Trophoblast cell (in vitro differentiated cells and primary cell): Measurements from ENCODE around the gene CTIF.

Source experiments
- DNase-seq, 2 donors: peaks; one replicate each; pipeline ENCODE4 v3.0.0-alpha.2; 2016
- H2AFZ ChIP-seq: 2 replicates; pipeline ENCODE4 v1.6.1; 2013; ENCODE audit warnings: low read length, moderate library complexity, mild to moderate bottlenecking; ENCODE audit not compliant: insufficient read depth, poor library complexity
- H2AK5ac ChIP-seq: 2 replicates; pipeline ENCODE4 v1.6.1; 2013; ENCODE audit warnings: mild to moderate bottlenecking, low read length
- H2BK120ac ChIP-seq: 2 replicates; pipeline ENCODE4 v1.6.1; 2013; ENCODE audit warnings: low read length, mild to moderate bottlenecking, moderate library complexity; ENCODE audit not compliant: insufficient read depth, poor library complexity
- H2BK12ac ChIP-seq: 2 replicates; pipeline ENCODE4 v1.6.1; 2013; ENCODE audit warnings: mild to moderate bottlenecking, low read length, moderate library complexity
- H2BK5ac ChIP-seq: 2 replicates; pipeline ENCODE4 v1.6.1; 2013; ENCODE audit warnings: low read length, low read depth, moderate library complexity, mild to moderate bottlenecking; ENCODE audit not compliant: poor library complexity
- H3K14ac ChIP-seq: 2 replicates; pipeline ENCODE4 v1.6.1; 2013; ENCODE audit warnings: mild to moderate bottlenecking, low read length
- H3K18ac ChIP-seq: 2 replicates; pipeline ENCODE4 v1.6.1; 2013; ENCODE audit warnings: mild to moderate bottlenecking, low read length
- H3K23ac ChIP-seq: 2 replicates; pipeline ENCODE4 v1.6.1; 2013; ENCODE audit warnings: low read length
- H3K27ac ChIP-seq: 2 replicates; pipeline ENCODE4 v1.5.1; 2013; ENCODE audit warnings: low read depth, mild to moderate bottlenecking, inconsistent platforms, low read length, moderate library complexity
- H3K27me3 ChIP-seq: 2 replicates; pipeline ENCODE4 v1.6.1; 2013; ENCODE audit warnings: inconsistent platforms, mild to moderate bottlenecking, low read length, moderate library complexity; ENCODE audit not compliant: insufficient read depth
- H3K36me3 ChIP-seq, 2 experiments: 1 replicate in 1 of 2; 2 replicates in 1 of 2; pipeline ENCODE4 v1.6.1; 2013; ENCODE audit warnings: low read length in 2 of 2, mild to moderate bottlenecking in 2 of 2, moderate library complexity in 1 of 2; ENCODE audit not compliant: insufficient read depth in 2 of 2, control insufficient read depth in 1 of 2
- H3K4ac ChIP-seq: 2 replicates; pipeline ENCODE4 v1.6.1; 2013; ENCODE audit warnings: low read depth, mild to moderate bottlenecking, low read length, moderate library complexity
- H3K4me1 ChIP-seq, 2 experiments: 1 replicate in 1 of 2; 2 replicates in 1 of 2; pipeline ENCODE4 v1.6.1; 2013; ENCODE audit warnings: low read length in 2 of 2, mild to moderate bottlenecking in 2 of 2, moderate library complexity in 1 of 2; ENCODE audit not compliant: insufficient read depth in 2 of 2, control insufficient read depth in 1 of 2
- H3K4me2 ChIP-seq: 2 replicates; pipeline ENCODE4 v1.6.1; 2013; ENCODE audit warnings: inconsistent platforms, mild to moderate bottlenecking, low read length, moderate library complexity
- H3K4me3 ChIP-seq: 2 replicates; pipeline ENCODE4 v1.5.1; 2013; ENCODE audit warnings: mild to moderate bottlenecking, low read depth, low read length, inconsistent platforms
- H3K79me1 ChIP-seq: one replicate; pipeline ENCODE4 v1.6.1; 2013; ENCODE audit warnings: low read length
- H3K79me2 ChIP-seq: 2 replicates; pipeline ENCODE4 v1.6.1; 2013; ENCODE audit warnings: low read length, mild to moderate bottlenecking; ENCODE audit not compliant: control insufficient read depth, insufficient read depth, poor library complexity
- H3K9ac ChIP-seq: 2 replicates; pipeline ENCODE4 v1.6.1; 2013; ENCODE audit warnings: mild to moderate bottlenecking, low read length
- H3K9me3 ChIP-seq: 2 replicates; pipeline ENCODE4 v1.6.1; 2013; ENCODE audit warnings: low read depth, mild to moderate bottlenecking, control low read depth, inconsistent platforms, low read length; ENCODE audit not compliant: insufficient read depth
- H4K12ac ChIP-seq: 2 replicates; pipeline ENCODE4 v1.6.1; 2013; ENCODE audit warnings: low read depth, mild to moderate bottlenecking, low read length, moderate library complexity
- H4K8ac ChIP-seq: 2 replicates; pipeline ENCODE4 v1.6.1; 2013; ENCODE audit warnings: low read depth, mild to moderate bottlenecking, low read length, moderate library complexity
- H4K91ac ChIP-seq: one replicate; pipeline ENCODE4 v1.6.1; 2013; ENCODE audit warnings: low read depth, mild to moderate bottlenecking, low read length, moderate library complexity
- WGBS: extraction: QIAGEN DNeasy Blood & Tissue Kit; methylation state at CpG from one replicate; pipeline ENCODE4 v1.1.7; 2013; ENCODE audit warnings: missing lambda C conversion rate; ENCODE audit not compliant: insufficient read length, insufficient coverage; ENCODE audit errors: extremely low coverage; 5-methylcytosine and 5-hydroxymethylcytosine counted together

Gene CTIF

DNA sequence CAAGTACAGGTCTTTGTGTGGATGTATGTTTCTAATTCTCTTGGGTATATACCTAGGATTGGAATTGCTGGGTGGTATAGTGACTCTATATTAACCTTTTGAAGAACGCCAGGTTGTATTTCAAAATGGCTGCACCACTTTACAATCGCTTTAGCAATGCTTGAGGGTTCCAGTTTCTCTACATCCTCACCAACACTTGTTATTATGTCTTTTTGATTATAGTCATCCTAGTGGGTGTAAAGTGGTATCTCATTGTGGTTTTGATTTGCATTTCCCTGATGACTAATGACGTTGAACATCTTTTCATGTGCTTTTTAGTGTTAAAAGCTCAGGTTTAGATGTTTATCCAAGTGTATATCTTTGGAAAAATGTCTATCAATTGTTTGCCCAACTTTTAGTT lies 39.5 kb downstream of the CTIF start:
- Histone ChIP-seq H3K9ac (no peak overlapping the region), H3K27ac (no peak overlapping the region), H3K27me3 (no peaks in the 10 kb centered on the region), H3K18ac (no peak overlapping the region), H3K14ac (no peak overlapping the region), H4K12ac (no peak overlapping the region), H3K4me3 (no peak overlapping the region), H3K9me3 (no peaks in the 10 kb centered on the region), H2BK120ac (no peak overlapping the region), H3K79me2 (peaks cover 2% of the 10 kb centered on the region), H3K23ac (no peak overlapping the region), H2BK5ac (no peak overlapping the region), H2AK5ac (no peak overlapping the region), H3K79me1 (no peaks in the 10 kb centered on the region), H2AFZ (no peak overlapping the region), H3K4ac (no peak overlapping the region), H3K4me1 (peaks cover 0 to 2% of the 10 kb centered on the region in 2 experiments), H4K91ac (no peak overlapping the region), H2BK12ac (no peak overlapping the region), H3K4me2 (no peak overlapping the region), H4K8ac (no peak overlapping the region), H3K36me3 (peaks cover 5 to 17% of the 10 kb centered on the region in 2 experiments)
- no peak for DNase-seq
- no CpG with 5 or more reads among the region's 3 CpGs for WGBS

- no peaks in the 10 kb centered on the region for H3K27me3 ChIP-seq
- no peak overlapping the region for H3K27ac ChIP-seq
- no peak overlapping the region for H2BK5ac ChIP-seq
- H3K18ac ChIP-seq: no peak overlapping the region
- H2AFZ ChIP-seq: no peak overlapping the region
- H3K4ac ChIP-seq: no peak overlapping the region
- H3K23ac ChIP-seq: no peak overlapping the region
- H3K4me1 ChIP-seq: peaks cover 3 to 5% of the 10 kb centered on the region in 2 experiments
- H3K14ac ChIP-seq: no peak overlapping the region
- no peak overlapping the region for H2AK5ac ChIP-seq
- no peak overlapping the region for H3K9ac ChIP-seq
- no peak overlapping the region for H4K91ac ChIP-seq
- no peak overlapping the region for H4K8ac ChIP-seq
- H3K4me2 ChIP-seq: no peak overlapping the region
- no peaks in the 10 kb centered on the region for H3K79me1 ChIP-seq
- no peaks in the 10 kb centered on the region for H3K9me3 ChIP-seq
- H2BK120ac ChIP-seq: no peak overlapping the region
- H3K79me2 ChIP-seq: peaks cover 2% of the 10 kb centered on the region
- H4K12ac ChIP-seq: no peak overlapping the region
- no peak overlapping the region for H3K4me3 ChIP-seq
- peaks cover 7 to 17% of the 10 kb centered on the region in 2 experiments for H3K36me3 ChIP-seq
- peak in 1 of 2 donors; percentile 56 for DNase-seq
- WGBS: no CpG with 5 or more reads among the region's 7 CpGs
- H2BK12ac ChIP-seq: no peak overlapping the region
Measured at GRCh38 chr18:48580066-48580465, 41.2 kb downstream of the CTIF start.

GRCh38 chr18:48580782-48581181 lies 42.0 kb downstream of the CTIF start:
- H3K14ac ChIP-seq: no peak overlapping the region
- no peak overlapping the region for H2BK120ac ChIP-seq
- no peaks in the 10 kb centered on the region for H3K79me1 ChIP-seq
- no peak overlapping the region for H2BK12ac ChIP-seq
- no peak overlapping the region for H4K12ac ChIP-seq
- H3K18ac ChIP-seq: peak overlapping the region; percentile 27
- no peak overlapping the region for H2AFZ ChIP-seq
- peaks cover 2% of the 10 kb centered on the region for H3K79me2 ChIP-seq
- peaks cover 3 to 5% of the 10 kb centered on the region in 2 experiments for H3K4me1 ChIP-seq
- H3K36me3 ChIP-seq: peaks cover 3 to 12% of the 10 kb centered on the region in 2 experiments
- no peaks in the 10 kb centered on the region for H3K27me3 ChIP-seq
- no peak overlapping the region for H4K91ac ChIP-seq
- WGBS: no CpG with 5 or more reads among the region's 10 CpGs
- H2AK5ac ChIP-seq: no peak overlapping the region
- no peak overlapping the region for H3K27ac ChIP-seq
- H3K4ac ChIP-seq: no peak overlapping the region
- no peak overlapping the region for H3K23ac ChIP-seq
- H4K8ac ChIP-seq: no peak overlapping the region
- H2BK5ac ChIP-seq: no peak overlapping the region
- H3K4me3 ChIP-seq: no peak overlapping the region
- H3K9me3 ChIP-seq: no peaks in the 10 kb centered on the region
- DNase-seq: peak; percentile 91 to 94
- no peak overlapping the region for H3K4me2 ChIP-seq
- no peak overlapping the region for H3K9ac ChIP-seq

DNA sequence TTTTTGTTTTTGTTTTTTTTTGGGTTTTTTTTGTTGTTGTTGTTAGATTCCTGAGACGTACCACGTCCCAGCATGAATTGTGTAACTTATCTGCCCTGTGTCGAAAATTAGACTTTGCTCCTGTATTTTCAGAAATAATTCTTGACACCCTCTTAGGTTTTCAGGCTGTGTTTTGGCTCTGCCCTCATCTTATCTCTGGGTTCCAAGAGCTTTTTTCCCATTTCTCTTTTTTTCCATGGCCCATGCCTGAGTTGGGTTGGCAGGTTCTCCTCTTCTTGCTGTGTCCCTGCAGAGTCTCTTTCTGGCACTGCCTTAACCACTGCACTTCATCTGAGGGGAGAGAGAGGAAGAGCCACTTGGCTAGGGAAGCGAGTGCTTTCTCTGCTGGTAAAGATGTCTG lies 42.4 kb downstream of the CTIF start:
- no peak overlapping the region for H3K4ac ChIP-seq
- H3K79me1 ChIP-seq: no peaks in the 10 kb centered on the region
- no peak overlapping the region for H3K18ac ChIP-seq
- peaks cover 2 to 8% of the 10 kb centered on the region in 2 experiments for H3K36me3 ChIP-seq
- no peak overlapping the region for H2AK5ac ChIP-seq
- no peak overlapping the region for H3K4me3 ChIP-seq
- no peak overlapping the region for H2BK5ac ChIP-seq
- H2AFZ ChIP-seq: no peak overlapping the region
- no peaks in the 10 kb centered on the region for H3K27me3 ChIP-seq
- H2BK12ac ChIP-seq: no peak overlapping the region
- H3K4me2 ChIP-seq: no peak overlapping the region
- no peaks in the 10 kb centered on the region for H3K9me3 ChIP-seq
- H4K8ac ChIP-seq: no peak overlapping the region
- no peak overlapping the region for H2BK120ac ChIP-seq
- no peak overlapping the region for H3K9ac ChIP-seq
- WGBS: no CpG with 5 or more reads among the region's 4 CpGs
- H4K91ac ChIP-seq: no peak overlapping the region
- H3K79me2 ChIP-seq: peaks cover 2% of the 10 kb centered on the region
- H3K14ac ChIP-seq: no peak overlapping the region
- no peak for DNase-seq
- H3K23ac ChIP-seq: no peak overlapping the region
- peaks cover 3 to 5% of the 10 kb centered on the region in 2 experiments for H3K4me1 ChIP-seq
- H3K27ac ChIP-seq: no peak overlapping the region
- no peak overlapping the region for H4K12ac ChIP-seq
